IgD-negative memory B cell (primary cell): ENCODE data around the gene COL24A1. TPM values are rescaled to one million over a fixed set of nuclear protein-coding genes. Genes with fewer than 3 reads are reported as not detected.

ENCODE experiments used
- polyA plus RNA-seq: library from polyadenylated mRNA; unstranded; fragments of 300-500 nt; fragmentation: Illumina TruSeq; gene quantifications from one replicate; pipeline ENCODE4 v1.2.3, GENCODE V29; 2021

COL24A1 gene
- polyA plus RNA-seq, 1 donor from 2014 or later: not detected

Other genes with a start within 250 kb of the COL24A1 start
- 23.1 TPM for gene ODF2L, start 239.6 kb upstream of the COL24A1 start, polyA plus RNA-seq